CD14-positive monocyte (primary cell): Measurements from ENCODE around the gene CSTF1. TPM values are rescaled to one million over a fixed set of nuclear protein-coding genes. Genes with fewer than 3 reads are reported as not detected.

Experiments used
- DNase-seq, 3 donors: peaks; one replicate each; pipeline ENCODE4 v3.0.0-alpha.2; 2011 to 2022
- H2AFZ ChIP-seq: 2 replicates; pipeline ENCODE4 v1.6.0; 2012; ENCODE audit warnings: mild to moderate bottlenecking, low read depth, low read length, inconsistent platforms; ENCODE audit not compliant: insufficient read depth, poor library complexity, severe bottlenecking
- H3K27ac ChIP-seq, 2 donors: 1 replicate in 1 of 2; 2 replicates in 1 of 2; pipeline ENCODE4 v1.5.1; 2012 to 2013; ENCODE audit warnings: low read length in 2 of 2, control low read depth in 1 of 2, inconsistent platforms in 1 of 2, low read depth in 1 of 2, mild to moderate bottlenecking in 1 of 2
- H3K27me3 ChIP-seq, 2 donors: one replicate each; pipeline versions ENCODE4 v1.6.0 to v1.6.1; 2011 to 2013; ENCODE audit warnings: low read length in 2 of 2; ENCODE audit not compliant: control insufficient read depth in 2 of 2, insufficient read depth in 2 of 2
- H3K36me3 ChIP-seq, 2 donors: replicated peaks in 1 of 2; 1 replicate in 1 of 2; 2 replicates in 1 of 2; pipeline versions ENCODE4 v1.5.1 to v1.6.1; 2012 to 2013; ENCODE audit warnings: low read length in 2 of 2, control low read depth in 1 of 2, inconsistent platforms in 1 of 2, mild to moderate bottlenecking in 1 of 2; ENCODE audit not compliant: insufficient read depth in 2 of 2, control insufficient read depth in 1 of 2
- H3K4me1 ChIP-seq, 2 donors: 1 replicate in 1 of 2; 2 replicates in 1 of 2; pipeline versions ENCODE4 v1.5.1 to v1.6.1; 2012 to 2013; ENCODE audit warnings: low read length in 2 of 2, control low read depth in 1 of 2, inconsistent platforms in 1 of 2, mild to moderate bottlenecking in 1 of 2, moderate library complexity in 1 of 2; ENCODE audit not compliant: insufficient read depth in 2 of 2, control insufficient read depth in 1 of 2
- H3K4me2 ChIP-seq: replicated peaks from 2 replicates; pipeline ENCODE3; 2012; ENCODE audit warnings: low read length, moderate library complexity, mild to moderate bottlenecking; ENCODE audit not compliant: poor library complexity, severe bottlenecking; ENCODE audit errors: extremely low read depth
- H3K4me3 ChIP-seq, 3 experiments: fragments of 200-600 bp in 1 of 3; sonication (generic) in 1 of 3; replicated peaks in 1 of 3; 1 replicate in 2 of 3; 2 replicates in 1 of 3; pipeline ENCODE4 v1.5.1; 2011 to 2013; ENCODE audit warnings: low read length in 3 of 3, mild to moderate bottlenecking in 3 of 3, control low read depth in 2 of 3, low read depth in 2 of 3, inconsistent platforms in 1 of 3, moderate library complexity in 1 of 3
- H3K79me2 ChIP-seq: 2 replicates; pipeline ENCODE4 v1.6.0; 2012; ENCODE audit warnings: mild to moderate bottlenecking, control low read depth, inconsistent platforms, low read length, moderate library complexity; ENCODE audit not compliant: insufficient read depth
- H3K9ac ChIP-seq: 2 replicates; pipeline ENCODE4 v1.6.0; 2017; ENCODE audit warnings: low read length, mild to moderate bottlenecking; ENCODE audit not compliant: insufficient read depth, poor library complexity, severe bottlenecking
- H3K9me3 ChIP-seq, 2 donors: replicated peaks in 1 of 2; 1 replicate in 1 of 2; 2 replicates in 1 of 2; pipeline versions ENCODE4 v1.5.1 to v1.6.1; 2012 to 2013; ENCODE audit warnings: low read length in 2 of 2, control low read depth in 1 of 2; ENCODE audit not compliant: control insufficient read depth in 1 of 2, insufficient read depth in 1 of 2
- H4K20me1 ChIP-seq: 2 replicates; pipeline ENCODE4 v1.6.0; 2012; ENCODE audit warnings: mild to moderate bottlenecking, low read length, control low read depth, moderate library complexity; ENCODE audit not compliant: insufficient read depth
- H3K27ac Mint-ChIP-seq, 7 donors: one replicate each; pipeline ENCODE4 v1.8.0; 2020; ENCODE audit warnings: mild to moderate bottlenecking in 7 of 7, mixed read lengths in 7 of 7, moderate library complexity in 6 of 7, inconsistent platforms in 2 of 7
- H3K27me3 Mint-ChIP-seq, 3 donors: one replicate each; pipeline ENCODE4 v1.8.0; 2021 to 2022; ENCODE audit warnings: low read depth in 3 of 3, mild to moderate bottlenecking in 3 of 3, mixed read lengths in 3 of 3, moderate library complexity in 3 of 3, inconsistent platforms in 1 of 3
- H3K36me3 Mint-ChIP-seq, 2 donors: one replicate each; pipeline ENCODE4 v1.8.0; 2020; ENCODE audit warnings: mixed read lengths in 2 of 2, inconsistent platforms in 1 of 2, mild to moderate bottlenecking in 1 of 2
- H3K4me1 Mint-ChIP-seq: one replicate; pipeline ENCODE4 v1.8.0; 2020; ENCODE audit warnings: mild to moderate bottlenecking, mixed read lengths
- H3K4me3 Mint-ChIP-seq, 2 donors: one replicate each; pipeline ENCODE4 v1.8.0; 2020; ENCODE audit warnings: mild to moderate bottlenecking in 2 of 2, mixed read lengths in 2 of 2, moderate library complexity in 1 of 2
- H3K9me3 Mint-ChIP-seq, 7 donors: one replicate each; pipeline ENCODE4 v1.8.0; 2020 to 2022; ENCODE audit warnings: mixed read lengths in 7 of 7, mild to moderate bottlenecking in 6 of 7, moderate library complexity in 6 of 7, inconsistent platforms in 2 of 7
- CTCF ChIP-seq: fragments of 200-600 bp; IDR thresholded peaks from one replicate; pipeline ENCODE4 v1.8.0; 2022; ENCODE audit warnings: antibody characterized with exemption, mild to moderate bottlenecking
- WGBS: methylation state at CpG from one replicate; pipeline ENCODE4 v1.1.5; 2013; ENCODE audit warnings: missing lambda C conversion rate; ENCODE audit not compliant: insufficient coverage; 5-methylcytosine and 5-hydroxymethylcytosine counted together
- intact Hi-C, 2 donors: fragments of 100-400 bp; cut with micrococcal nuclease; formaldehyde crosslinking; loops; one replicate each; pipeline versions ENCODE4 v1.15.0 to v1.15.1; 2023
- polyA minus RNA-seq: library from RNA; depleted of rRNA, polyadenylated mRNA; stranded (reverse); fragments of >200 nt; gene quantifications from 2 replicates; pipeline ENCODE4 v1.2.3, GENCODE V29; 2012
- polyA plus RNA-seq, 3 donors: library from polyadenylated mRNA; depleted of rRNA in 1 of 3; unstranded in 2 of 3; stranded (reverse) in 1 of 3; fragments of 300-500 nt in 2 of 3; fragments of >200 nt in 1 of 3; fragmentation: Illumina TruSeq in 2 of 3; gene quantifications; 1 replicate in 2 of 3; 2 replicates in 1 of 3; pipeline ENCODE4 v1.2.3, GENCODE V29; 2012 to 2021
- total RNA-seq, 12 experiments: library from RNA in 1 of 12; stranded (reverse) in 1 of 12; fragments of 120-200 nt in 1 of 12; gene quantifications; one replicate each; pipeline ENCODE4 v1.2.4 and lab custom pipeline; 2013 to 2026; ENCODE audit warnings: mixed read lengths in 6 of 12, inconsistent platforms in 1 of 12

The CSTF1 gene
- total RNA-seq (2013), result 23.3 TPM
- polyA plus RNA-seq (10 to 100 TPM in 2 of 3 donors, 1 to 10 TPM in 1; 7.7 to 15.7 (median 10.7) TPM), polyA minus RNA-seq (13.6 and 16.9 TPM in 2 replicates), total RNA-seq (lab: John Stamatoyannopoulos, UW) (5.4 to 20.4 (median 8.5) reads per million in 11 experiments)

- H3K36me3 Mint-ChIP-seq, result peaks cover 41 to 45% of the 10 kb centered on the region in 2 donors
- TF ChIP-seq CTCF, result no peak
- peaks cover 19 to 28% of the 10 kb centered on the region in 2 donors for H3K4me1 ChIP-seq
- H2AFZ ChIP-seq, result peak within 1 kb of the TSS; percentile 91
- peaks cover 77% of the 10 kb centered on the region for H3K79me2 ChIP-seq
- H4K20me1 ChIP-seq, result no peaks in the 10 kb centered on the region
- peak; percentile 100 for DNase-seq
- no peaks in the 10 kb centered on the region for H3K27me3 Mint-ChIP-seq
- H3K36me3 ChIP-seq, result peaks cover 28 to 57% of the 10 kb centered on the region in 2 donors
- H3K4me3 Mint-ChIP-seq, result no peak within 1 kb of the TSS
- peak within 1 kb of the TSS; percentile 86 to 96 (median 86) for H3K4me3 ChIP-seq
- WGBS, result 1% methylated on average over 51 of the region's 53 CpGs
- no peaks in the 10 kb centered on the region for H3K27me3 ChIP-seq
- peaks cover 26% of the 10 kb centered on the region for H3K4me1 Mint-ChIP-seq
- H3K4me2 ChIP-seq, result peak within 1 kb of the TSS; percentile 81
- no peaks in the 10 kb centered on the region for H3K9me3 Mint-ChIP-seq
- peak within 1 kb of the TSS; percentile 70 for H3K9ac ChIP-seq
- H3K27ac Mint-ChIP-seq, result peak within 1 kb of the TSS in 5 of 7 donors; percentile 22 to 90 (median 78)
- intact Hi-C loops, result loop anchor here (5.0 kb wide), 2 partner anchors 35 to 75 kb away; partner anchors contain the start of gene RTF2 (in 2 of the 2)
- peak within 1 kb of the TSS; percentile 85 to 94 for H3K27ac ChIP-seq
- H3K9me3 ChIP-seq, result no peaks in the 10 kb centered on the region
These were observed at the start of gene CSTF1, which contains the start of gene AURKA for GRCh38 chr20:56392132-56392880. Gene CSTF1 (plus strand): TSS chr20:56392645. CDS start chr20:56395553, 2,908 bp downstream. Gene AURKA (minus strand): TSS chr20:56392215. CDS start chr20:56388197, 4,018 bp downstream.

- no peak for TF ChIP-seq CTCF
- Histone ChIP-seq H3K4me2 (no peak overlapping the region), H3K36me3 (no peaks in the 10 kb centered on the region), H3K79me2 (no peaks in the 10 kb centered on the region), H3K4me1 (no peaks in the 10 kb centered on the region), H3K27ac (no peak overlapping the region), H2AFZ (no peak overlapping the region), H3K9ac (no peak overlapping the region), H3K27me3 (peaks cover 13 to 43% of the 10 kb centered on the region in 2 donors), H3K4me3 (no peak overlapping the region), H4K20me1 (no peaks in the 10 kb centered on the region), H3K9me3 (no peaks in the 10 kb centered on the region)
- H3K36me3 Mint-ChIP-seq, result peaks cover 0 to 2% of the 10 kb centered on the region in 2 donors
- DNase-seq, result no peak
- H3K4me1 Mint-ChIP-seq, result peaks cover 9% of the 10 kb centered on the region
- peaks cover 42 to 62% (median 46%) of the 10 kb centered on the region in 3 donors for H3K27me3 Mint-ChIP-seq
- no peak overlapping the region for H3K27ac Mint-ChIP-seq
- intact Hi-C loops, result loop anchor here in 1 of 2 donors (10.0 kb wide), 1 partner anchor 1668 kb away; no protein-coding TSS in a partner anchor
- peaks cover 0 to 10% (median 0%) of the 10 kb centered on the region in 7 donors for H3K9me3 Mint-ChIP-seq
- WGBS, result 90% methylated on average over 3 of the region's 3 CpGs
- peak overlapping the region in 1 of 2 donors; percentile 44 for H3K4me3 Mint-ChIP-seq
These were observed 49.7 kb upstream of the CSTF1 start for GRCh38 chr20:56342783-56343182.
